ENCODE measurements around the gene BICRA.

The BICRA gene

GRCh38 chr19:47641891-47642485, 33.1 kb downstream of the BICRA start:
- H3K4me3 ChIP-seq (ENCODE audit: low read depth, low read length, poor library complexity, severe bottlenecking) = no peak overlapping the region
- no peaks in the 10 kb centered on the region for H4K20me1 ChIP-seq (ENCODE audit: insufficient read depth, low read length)
- no peak overlapping the region for H2AFZ ChIP-seq (ENCODE audit: low read length)
- H3K9me3 ChIP-seq (ENCODE audit: low read length) = no peaks in the 10 kb centered on the region
- no peak overlapping the region for H3K9ac ChIP-seq (ENCODE audit: low read length)
- no peaks in the 10 kb centered on the region for H3K27me3 ChIP-seq (ENCODE audit: insufficient read depth, low read length)
- no peaks in the 10 kb centered on the region for H3F3A ChIP-seq (ENCODE audit: insufficient read depth, low read length)
- no peaks in the 10 kb centered on the region for H3K4me1 ChIP-seq (ENCODE audit: insufficient read depth, low read length, severe bottlenecking)
- H3K27ac ChIP-seq (ENCODE audit: low read depth, low read length, poor library complexity, severe bottlenecking) = no peak overlapping the region
- no peaks in the 10 kb centered on the region for H3K9me2 ChIP-seq (ENCODE audit: low read depth, low read length)
- no peaks in the 10 kb centered on the region for H3K79me2 ChIP-seq (ENCODE audit: insufficient read depth, low read length)
- H3K4me2 ChIP-seq (ENCODE audit: low read length) = no peak overlapping the region
- TF ChIP-seq CTCF (IDR thresholded peaks at IDR 0.05; ENCODE audit: low read length) (no peak), EZH2 (IDR thresholded peaks at IDR 0.05; ENCODE audit: borderline replicate concordance, low read length) (no peak)
- peaks cover 10% of the 10 kb centered on the region for H3K36me3 ChIP-seq (ENCODE audit: insufficient read depth, low read length)

GRCh38 chr19:47643281-47643680, 34.3 kb downstream of the BICRA start:
- Histone ChIP-seq H3K9me3 (ENCODE audit: low read length) (no peaks in the 10 kb centered on the region), H3K4me3 (ENCODE audit: low read depth, low read length, poor library complexity, severe bottlenecking) (no peak overlapping the region), H3K9ac (ENCODE audit: low read length) (no peak overlapping the region), H4K20me1 (ENCODE audit: insufficient read depth, low read length) (no peaks in the 10 kb centered on the region), H3K27ac (ENCODE audit: low read depth, low read length, poor library complexity, severe bottlenecking) (no peak overlapping the region), H3K4me2 (ENCODE audit: low read length) (no peak overlapping the region), H3K27me3 (ENCODE audit: insufficient read depth, low read length) (no peaks in the 10 kb centered on the region), H3K79me2 (ENCODE audit: insufficient read depth, low read length) (no peaks in the 10 kb centered on the region), H3F3A (ENCODE audit: insufficient read depth, low read length) (no peaks in the 10 kb centered on the region), H3K4me1 (ENCODE audit: insufficient read depth, low read length, severe bottlenecking) (no peaks in the 10 kb centered on the region), H2AFZ (ENCODE audit: low read length) (no peak overlapping the region), H3K9me2 (ENCODE audit: low read depth, low read length) (no peaks in the 10 kb centered on the region), H3K36me3 (ENCODE audit: insufficient read depth, low read length) (peaks cover 12% of the 10 kb centered on the region)
- no peak for TF ChIP-seq EZH2 (IDR thresholded peaks at IDR 0.05; ENCODE audit: borderline replicate concordance, low read length)
- no peak for TF ChIP-seq CTCF (IDR thresholded peaks at IDR 0.05; ENCODE audit: low read length)

GRCh38 chr19:47644199-47644598, 35.3 kb downstream of the BICRA start:
- Histone ChIP-seq H3K9me3 (ENCODE audit: low read length) (no peaks in the 10 kb centered on the region), H3K27me3 (ENCODE audit: insufficient read depth, low read length) (no peaks in the 10 kb centered on the region), H3K9ac (ENCODE audit: low read length) (no peak overlapping the region), H3K36me3 (ENCODE audit: insufficient read depth, low read length) (peaks cover 12% of the 10 kb centered on the region), H3K4me1 (ENCODE audit: insufficient read depth, low read length, severe bottlenecking) (no peaks in the 10 kb centered on the region), H3K9me2 (ENCODE audit: low read depth, low read length) (no peaks in the 10 kb centered on the region), H4K20me1 (ENCODE audit: insufficient read depth, low read length) (no peaks in the 10 kb centered on the region), H3K79me2 (ENCODE audit: insufficient read depth, low read length) (no peaks in the 10 kb centered on the region), H3K4me2 (ENCODE audit: low read length) (no peak overlapping the region), H2AFZ (ENCODE audit: low read length) (no peak overlapping the region), H3K27ac (ENCODE audit: low read depth, low read length, poor library complexity, severe bottlenecking) (no peak overlapping the region), H3K4me3 (ENCODE audit: low read depth, low read length, poor library complexity, severe bottlenecking) (no peak overlapping the region), H3F3A (ENCODE audit: insufficient read depth, low read length) (no peaks in the 10 kb centered on the region)
- TF ChIP-seq EZH2 (IDR thresholded peaks at IDR 0.05; ENCODE audit: borderline replicate concordance, low read length) = no peak
- TF ChIP-seq CTCF (IDR thresholded peaks at IDR 0.05; ENCODE audit: low read length) = no peak
